Stimulated activated CD4-positive, alpha-beta T cell treated with anti-CD3 and anti-CD28 coated beads, Interleukin-4, amount 100 ng/mL, for 24 hours (primary cell): Measurements from ENCODE around the gene PHKA2.

ENCODE experiments used
- DNase-seq: peaks from one replicate; pipeline ENCODE4 v3.0.0-alpha.2; 2020

PHKA2 gene

DNA sequence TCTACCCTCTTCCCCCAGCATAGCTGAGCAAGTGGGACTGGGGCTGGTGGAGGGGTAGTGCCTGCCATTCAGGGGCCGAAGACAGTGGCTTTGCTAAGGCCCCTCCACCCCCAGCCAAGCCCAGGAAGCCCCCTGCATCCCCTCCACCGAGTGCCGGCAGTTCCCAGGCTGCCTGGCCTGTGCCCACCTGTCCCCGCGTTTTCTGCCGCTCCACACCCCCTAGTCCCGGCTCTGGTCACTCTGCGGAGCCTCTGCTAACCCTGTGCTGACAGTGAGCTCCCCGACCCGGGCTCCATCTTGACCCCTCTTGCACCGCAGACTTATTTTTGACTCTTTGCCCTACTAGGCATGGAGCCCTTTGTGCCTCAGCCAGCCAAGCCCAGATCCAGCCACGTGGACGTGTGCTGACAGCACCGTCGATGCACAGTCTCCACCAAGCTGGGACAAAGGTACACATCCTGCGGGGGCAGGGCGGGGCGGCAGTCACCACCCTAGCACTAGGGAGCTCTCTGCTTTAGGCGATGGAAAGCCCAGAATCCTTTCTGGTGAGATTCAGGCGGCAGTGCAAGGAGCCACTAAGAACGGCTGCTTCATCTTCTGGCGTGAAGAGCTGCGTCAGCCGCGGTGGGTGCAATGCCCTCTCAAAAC lies 96.6 kb downstream of the PHKA2 start:
- DNase-seq = no peak

DNA sequence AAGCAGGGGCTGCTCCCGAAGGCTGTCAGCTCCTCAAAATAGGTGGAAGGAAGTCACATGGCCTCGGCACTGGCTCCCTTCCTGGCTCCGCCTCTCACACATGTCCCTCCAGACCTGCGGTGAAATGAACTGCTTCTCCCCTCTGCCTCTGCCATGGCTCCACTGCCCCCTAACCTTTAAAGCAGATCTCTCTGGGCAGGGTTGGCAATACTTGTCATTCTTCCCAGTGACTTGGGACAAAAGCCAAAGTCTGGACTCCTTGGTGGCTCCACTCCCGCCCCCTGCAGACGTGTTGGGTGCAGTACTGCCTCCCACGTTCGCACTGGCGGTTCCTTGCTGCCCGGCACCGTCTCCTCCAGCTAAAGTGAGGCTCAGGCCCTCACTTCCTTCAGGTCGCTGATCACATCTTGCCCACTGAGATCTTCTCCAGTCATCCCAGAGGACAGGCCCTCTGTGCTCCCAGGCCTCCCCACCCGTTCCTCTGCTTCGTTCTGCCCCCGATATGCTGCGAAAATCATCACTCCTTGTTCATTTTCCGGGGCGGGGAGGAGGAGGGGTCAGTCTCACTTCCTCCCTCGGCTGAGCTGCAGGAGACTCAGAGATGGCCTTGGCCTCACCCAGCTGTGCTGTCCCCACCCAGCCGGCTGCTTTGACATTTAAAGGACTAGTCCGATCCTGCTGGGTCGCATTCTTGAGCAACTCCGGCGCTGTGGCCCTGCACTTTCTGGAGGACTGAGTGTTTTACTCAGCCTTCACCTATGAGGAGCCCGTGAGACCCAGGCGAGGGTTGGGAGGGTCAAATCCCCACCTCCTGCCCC lies 97.4 kb downstream of the PHKA2 start:
- peak; percentile 51 for DNase-seq

DNA sequence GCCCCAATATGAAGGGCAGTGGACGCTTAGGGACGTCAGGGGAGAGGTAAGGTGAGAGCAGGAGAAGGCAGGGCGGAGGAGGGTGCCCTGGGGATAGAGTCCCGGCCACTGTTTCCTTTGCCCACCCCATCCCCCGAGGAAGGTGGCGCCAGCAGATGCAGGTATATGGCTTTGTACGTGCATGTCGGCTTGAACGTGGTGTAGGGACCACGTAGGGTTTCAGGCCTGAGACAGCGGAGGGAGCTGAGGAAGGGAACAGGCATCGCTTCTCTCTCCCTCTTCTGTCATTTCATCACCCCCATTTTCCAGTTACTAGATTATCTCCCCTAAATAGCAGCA lies 97.9 kb downstream of the PHKA2 start:
- DNase-seq = no peak

DNA sequence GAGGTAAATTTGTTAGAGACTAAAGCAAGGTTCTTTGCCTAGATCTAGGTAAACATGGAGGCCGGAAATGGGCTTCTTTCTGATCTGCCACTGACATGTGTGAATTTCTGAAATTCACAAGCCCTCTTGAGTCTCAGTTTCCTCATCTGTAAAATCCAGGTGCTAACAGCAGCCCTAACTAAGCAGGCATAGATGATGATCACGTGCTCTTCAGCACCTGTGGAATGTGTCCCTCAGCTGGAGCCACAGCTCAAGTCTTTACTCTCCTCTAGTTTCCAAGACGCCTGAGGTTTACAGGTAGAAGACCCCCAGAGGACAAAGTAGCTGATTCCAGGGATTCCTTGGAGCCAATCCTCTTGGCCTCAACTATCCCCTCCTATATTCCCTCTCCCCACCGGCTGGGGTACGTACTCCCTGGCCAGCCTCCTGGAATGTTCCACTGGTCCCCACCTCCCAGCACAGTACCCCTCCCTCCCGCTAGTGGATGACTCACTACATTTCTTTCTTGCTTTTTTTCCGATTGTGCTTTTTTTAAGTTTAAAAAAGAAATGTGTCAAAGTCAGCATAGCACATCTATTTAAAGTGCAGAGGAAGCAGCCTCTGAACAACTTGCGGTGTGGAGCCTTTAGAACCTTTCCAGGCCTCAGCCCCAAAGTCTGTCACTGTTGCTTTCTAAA lies 98.4 kb downstream of the PHKA2 start:
- DNase-seq = peak; percentile 4

DNA sequence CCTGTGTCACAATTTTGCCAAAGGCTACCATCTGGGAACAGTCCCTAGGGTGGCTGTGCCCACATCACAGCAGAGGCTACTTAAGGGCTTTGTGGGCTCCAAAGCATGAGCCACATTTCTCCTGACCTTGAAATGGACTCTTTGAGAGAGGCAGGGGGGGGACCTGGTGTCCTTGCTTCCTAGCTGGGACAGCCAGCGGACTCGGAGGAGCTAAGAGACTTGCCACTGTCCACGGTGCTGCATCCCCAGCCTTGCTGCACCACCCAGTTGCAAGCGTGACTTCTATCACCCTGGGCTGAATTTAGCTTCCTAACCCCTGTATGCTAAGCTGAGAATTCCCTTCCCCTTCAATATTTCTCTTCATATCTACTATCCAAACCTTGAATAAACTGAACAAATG lies 99.0 kb downstream of the PHKA2 start:
- DNase-seq = no peak

DNA sequence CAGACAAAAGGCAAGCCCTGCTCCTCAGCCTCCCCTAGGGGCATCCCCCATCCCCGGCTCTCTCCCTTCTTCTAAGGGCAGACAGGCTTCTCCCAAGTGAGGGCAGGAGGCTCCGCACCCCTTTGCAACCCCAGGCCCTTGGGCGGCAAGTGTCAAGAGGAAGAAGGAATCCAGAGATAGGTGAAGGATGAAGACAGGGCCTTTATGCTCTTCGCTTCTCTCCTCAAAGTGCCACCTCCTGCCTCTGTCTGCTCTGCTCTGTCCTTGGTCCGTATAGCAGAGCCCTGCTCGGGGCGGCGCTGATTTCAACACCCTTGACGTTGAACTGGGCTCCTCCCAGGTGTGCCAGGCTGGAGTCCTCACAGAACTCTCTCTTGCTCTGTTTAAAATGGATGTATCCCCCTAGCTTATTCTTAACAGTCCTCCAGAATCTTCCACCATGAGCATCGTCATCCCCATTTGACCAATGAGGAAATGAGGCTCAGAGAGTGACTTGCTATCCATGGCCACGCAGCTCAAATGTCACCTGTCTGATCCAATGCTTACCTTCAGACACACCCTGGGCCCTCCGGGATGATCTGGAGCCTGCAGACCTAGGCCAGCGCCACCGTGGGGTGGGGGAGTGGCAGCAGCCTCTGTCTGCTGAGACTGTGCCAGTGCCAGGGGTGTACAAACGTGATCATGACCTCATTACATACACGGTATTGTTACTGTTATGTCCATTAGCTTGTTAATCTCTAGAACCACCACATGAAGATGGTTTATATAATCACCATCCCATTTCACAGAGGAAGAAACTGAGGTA lies 99.8 kb downstream of the PHKA2 start:
- DNase-seq = no peak

DNA sequence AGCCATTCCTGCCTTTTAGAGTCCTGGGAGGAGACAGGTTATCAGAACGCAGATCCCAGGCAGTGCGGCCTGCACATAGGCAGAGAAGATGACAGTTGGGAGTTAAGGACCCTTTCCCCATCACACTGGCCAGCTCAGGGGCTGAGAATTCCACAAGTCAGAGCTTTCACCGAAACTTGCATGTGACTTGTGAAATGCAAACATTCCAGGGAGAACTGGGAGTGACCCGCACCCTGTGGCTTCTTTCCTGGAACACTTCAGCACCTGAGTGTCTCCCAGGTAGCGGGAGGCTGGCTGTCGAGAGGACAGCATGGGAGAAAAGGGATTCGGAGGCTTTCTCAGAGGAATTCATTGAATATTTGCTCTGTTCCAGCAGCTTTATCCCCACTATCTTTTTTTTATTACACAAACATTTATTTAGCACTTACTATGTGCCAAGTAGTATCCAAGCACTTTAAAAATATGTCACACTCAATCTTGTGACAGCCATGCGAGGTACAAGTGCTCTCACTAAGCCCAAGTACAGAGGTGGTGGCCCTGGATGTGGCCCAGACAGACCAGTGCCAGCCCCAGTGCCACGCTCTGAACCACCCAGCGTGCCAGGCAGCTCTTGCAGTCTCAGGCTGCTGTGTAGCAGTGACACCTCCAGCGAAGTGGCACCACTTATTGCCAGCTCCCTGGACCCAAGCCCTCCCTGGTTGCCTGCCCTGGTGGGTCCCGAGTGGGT lies 100.5 kb downstream of the PHKA2 start:
- no peak for DNase-seq

DNA sequence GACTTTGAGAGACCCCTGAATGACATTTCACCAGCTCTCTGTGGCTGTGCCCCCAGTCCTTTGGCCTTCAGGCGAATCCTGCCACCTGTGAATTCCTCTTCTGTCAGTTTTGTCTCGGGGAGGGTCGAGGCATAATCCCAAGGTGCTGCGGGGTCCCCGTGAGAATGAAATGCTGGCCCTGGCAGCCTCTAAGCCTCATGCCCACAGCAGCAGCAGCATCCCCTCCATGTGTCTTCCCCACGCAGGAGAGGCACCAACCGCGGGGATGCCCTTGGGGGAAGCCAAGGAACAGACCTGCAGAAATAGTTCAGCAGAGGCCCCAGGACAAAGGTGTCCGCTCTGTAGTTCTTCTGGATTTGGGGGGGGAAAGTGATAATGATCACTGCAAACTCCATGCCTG lies 104.8 kb downstream of the PHKA2 start:
- DNase-seq = no peak

DNA sequence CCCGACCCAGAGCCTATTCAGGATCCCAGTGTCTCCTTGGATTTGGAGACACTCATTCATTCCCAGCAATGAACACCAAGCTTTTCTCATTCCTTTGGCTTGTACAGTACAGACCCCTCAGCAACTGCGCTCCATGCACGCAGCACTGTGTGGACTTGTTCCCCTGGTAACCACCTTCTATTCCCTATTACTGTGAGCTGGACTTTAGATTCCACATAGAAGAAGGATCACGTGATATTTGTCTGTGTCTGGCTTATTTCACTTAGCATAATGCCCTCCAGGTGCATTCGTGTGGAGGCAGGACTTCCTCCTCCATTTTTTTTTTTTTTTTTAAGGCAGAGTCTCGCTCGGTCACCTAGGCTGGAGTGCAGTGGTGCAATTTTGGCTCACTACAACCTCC lies 106.4 kb downstream of the PHKA2 start:
- DNase-seq = no peak

DNA sequence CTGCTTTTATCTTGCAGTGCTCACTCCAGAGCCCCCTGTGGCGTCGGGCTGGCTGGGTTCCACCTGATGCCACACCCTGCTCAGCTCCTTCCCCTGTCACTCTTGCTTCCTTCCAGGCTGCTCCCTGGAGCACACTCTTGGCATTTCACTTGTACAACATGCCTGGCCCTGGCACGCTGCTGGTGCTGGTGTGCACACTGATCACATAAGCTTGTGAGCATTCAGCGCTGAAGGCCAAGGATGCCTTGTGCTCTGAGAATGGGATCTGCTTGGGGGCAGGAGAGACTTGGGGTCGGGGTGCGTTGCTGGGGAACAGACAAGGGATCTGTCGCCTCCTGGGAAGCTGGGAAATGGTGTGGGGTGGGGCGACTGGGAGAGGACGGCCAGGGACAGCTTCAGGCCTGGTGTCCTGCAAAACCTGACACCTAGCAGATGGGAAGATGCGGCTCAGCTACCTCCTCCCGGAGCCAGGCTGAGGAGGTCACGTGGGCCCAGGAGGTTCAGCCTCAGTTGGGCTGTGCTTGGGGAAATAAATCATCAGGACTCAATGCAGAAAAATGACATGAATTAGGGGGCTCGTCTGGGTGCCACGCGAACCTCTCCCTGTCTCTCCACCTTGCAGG lies 108.5 kb downstream of the PHKA2 start:
- no peak for DNase-seq

DNA sequence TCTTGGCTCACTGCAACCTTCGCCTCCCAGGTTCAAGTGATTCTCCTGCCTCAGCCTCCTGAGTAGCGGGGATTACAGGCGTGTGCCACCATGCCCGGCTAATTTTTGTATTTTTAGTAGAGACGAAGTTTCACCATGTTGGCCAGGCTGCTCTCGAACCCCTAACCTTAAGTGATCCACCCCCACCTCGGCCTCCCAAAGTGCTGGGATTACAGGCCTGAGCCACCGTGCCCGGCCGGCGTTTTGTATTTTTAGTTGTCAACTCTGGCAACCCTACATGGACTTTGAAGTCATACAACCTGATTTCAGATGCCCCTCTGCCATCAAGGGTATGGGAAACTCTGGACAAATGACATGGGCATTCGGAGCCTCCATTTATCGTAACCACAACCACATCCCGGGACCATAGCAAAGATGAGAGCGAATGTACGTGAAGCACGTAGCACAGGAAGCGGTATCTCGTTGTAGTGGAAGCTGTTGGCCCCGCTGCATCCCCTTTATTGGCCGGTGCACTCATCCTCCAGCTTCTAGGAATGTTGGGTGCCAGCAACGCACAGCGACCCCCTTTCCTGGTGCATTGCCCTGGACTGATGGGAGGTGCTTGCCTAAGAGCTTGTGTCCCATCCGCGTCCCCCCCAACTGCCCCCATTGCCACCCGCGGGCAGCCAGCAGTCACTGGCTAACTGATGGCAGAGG lies 109.2 kb downstream of the PHKA2 start:
- DNase-seq = no peak

DNA sequence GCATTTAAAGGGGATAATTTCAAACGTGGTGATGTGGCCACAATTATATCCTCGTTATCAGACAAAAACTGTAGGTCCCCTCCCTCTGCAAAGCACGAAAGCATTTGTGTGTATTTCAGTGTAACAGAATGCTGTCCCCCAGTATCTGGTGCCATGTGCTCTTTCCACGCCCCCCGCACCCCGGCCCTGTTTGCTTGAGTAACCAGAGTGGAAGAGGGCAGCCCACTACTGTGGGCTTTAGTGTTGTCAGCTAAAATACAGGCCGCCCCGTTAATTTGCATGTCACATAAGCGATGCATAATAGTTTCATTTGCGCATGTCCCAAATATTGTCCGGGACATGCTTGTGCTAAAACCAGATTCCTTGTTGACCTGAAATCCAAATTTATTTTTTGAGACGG lies 110.1 kb downstream of the PHKA2 start:
- no peak for DNase-seq

DNA sequence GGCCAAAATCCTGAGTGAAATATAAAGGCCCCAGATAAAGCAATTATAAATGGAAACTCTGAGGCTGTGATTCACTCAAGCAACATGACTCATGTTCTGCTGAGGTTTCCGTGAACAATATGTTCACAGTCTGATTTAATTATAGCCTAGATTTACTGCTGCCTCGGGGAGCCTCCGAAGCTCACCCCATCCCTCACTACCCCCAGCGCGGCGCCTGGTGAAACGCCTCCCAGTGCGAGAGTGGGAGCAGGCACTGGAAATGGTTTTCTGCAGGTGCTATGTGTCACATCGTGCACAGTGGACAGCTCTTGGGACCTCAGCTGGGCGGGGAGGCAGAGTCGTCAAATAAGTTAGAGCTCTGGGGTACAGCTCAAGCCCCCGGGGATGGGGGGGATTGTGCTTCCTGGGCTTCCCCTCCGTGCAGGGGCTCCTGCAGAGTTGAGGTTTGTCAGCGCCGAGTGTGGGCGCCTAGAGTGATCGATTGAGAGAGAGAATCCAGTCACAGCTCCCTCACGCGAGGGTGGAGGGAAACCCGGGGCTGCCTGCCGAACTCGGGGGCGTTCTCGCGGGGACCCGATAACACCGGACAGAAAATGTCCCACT lies 110.6 kb downstream of the PHKA2 start:
- peak; percentile 9 for DNase-seq

DNA sequence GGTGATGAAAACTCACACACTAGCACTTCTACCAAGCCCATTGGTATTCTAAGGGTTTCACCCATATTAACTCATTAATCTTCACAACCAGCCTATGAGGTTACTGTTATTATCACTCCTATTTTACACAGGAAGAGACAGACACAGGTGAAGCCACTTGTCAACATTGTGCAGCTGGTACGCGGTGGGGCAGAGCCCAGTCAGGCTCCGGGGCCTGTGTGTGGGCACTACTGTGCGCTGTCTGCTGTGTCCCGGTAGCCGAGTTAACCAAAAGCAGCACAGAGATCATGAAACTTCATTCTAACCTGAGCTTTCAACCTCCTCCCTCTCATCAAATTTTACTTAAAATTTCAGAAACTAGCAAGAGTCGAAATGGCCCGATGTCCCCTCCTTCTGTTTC lies 111.3 kb downstream of the PHKA2 start:
- DNase-seq = no peak

DNA sequence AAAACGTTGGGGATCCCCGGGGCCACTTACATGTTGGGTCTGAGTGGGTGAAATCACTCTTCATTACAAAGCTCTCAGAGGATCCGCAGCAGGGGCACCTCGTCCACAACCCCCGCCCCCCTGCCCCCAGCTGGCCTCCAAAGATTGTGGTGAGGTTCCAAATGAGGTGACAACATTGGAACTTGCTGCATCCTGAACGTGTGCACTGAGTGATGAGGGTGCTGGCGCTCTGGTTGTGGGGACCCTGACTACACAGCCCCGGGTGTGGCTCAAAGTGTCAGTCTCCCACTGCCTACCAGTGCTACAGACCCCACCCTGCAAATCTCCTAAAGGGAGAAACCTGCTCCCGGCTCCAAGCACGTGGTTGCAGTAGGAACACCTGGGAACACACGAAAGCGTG lies 111.9 kb downstream of the PHKA2 start:
- no peak for DNase-seq

DNA sequence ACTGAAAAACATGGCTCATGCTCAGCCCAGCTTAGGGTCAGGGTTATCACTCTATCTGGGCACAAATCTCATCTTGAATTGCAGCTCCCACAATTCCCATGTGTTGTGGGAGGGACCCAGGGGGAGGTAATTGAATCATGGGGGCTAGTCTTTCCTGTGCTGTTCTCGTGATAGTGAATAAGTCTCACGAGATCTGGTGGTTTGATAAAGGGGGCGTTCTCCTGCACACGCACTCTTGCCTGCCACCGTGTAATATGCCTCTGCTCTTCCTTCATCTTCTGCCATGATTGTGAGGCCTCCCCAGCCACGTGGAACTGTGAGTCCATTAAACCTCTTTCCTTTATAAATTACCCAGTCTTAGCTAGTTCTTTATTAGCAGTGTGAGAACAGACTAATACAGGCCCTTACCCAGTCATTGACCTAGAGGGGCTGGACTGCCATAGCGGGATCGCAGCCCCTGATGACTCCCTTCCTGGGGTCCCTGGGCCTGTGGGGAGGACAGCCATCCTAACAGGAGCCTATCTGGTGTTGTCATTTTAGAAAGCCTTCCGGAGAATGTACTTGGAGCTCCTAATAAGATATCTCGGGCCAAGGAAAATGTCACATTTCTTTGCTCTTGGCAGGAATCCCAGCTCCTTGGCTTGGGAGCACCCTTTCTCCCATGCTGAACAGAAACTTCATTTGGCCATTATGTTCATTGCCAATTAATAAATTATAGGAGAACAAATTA lies 112.6 kb downstream of the PHKA2 start:
- no peak for DNase-seq

DNA sequence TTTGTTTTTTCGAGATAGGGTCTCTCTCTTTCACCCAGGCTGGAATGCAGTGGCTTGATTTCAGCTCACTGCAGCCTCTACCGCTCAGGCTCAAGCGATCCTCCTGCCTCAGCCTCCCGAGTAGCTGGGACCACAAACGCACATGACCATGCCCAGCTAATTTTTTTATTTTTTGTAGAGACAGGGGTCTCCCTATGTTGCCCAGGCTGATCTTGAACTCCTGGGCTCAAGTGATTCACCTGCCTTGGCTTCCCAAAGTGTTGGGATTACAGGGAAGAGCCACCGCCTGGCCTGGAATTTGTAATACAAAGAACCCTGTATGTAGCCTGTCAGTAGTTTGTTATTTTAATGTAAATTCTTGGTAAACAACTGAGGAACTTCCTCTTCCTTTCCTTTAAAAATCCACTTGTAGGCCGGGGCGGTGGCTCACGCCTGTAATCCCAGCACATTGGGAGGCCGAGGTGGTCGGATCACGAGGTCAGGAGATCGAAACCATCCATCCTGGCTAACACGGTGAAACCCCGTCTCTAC lies 119.5 kb downstream of the PHKA2 start:
- DNase-seq = no peak

DNA sequence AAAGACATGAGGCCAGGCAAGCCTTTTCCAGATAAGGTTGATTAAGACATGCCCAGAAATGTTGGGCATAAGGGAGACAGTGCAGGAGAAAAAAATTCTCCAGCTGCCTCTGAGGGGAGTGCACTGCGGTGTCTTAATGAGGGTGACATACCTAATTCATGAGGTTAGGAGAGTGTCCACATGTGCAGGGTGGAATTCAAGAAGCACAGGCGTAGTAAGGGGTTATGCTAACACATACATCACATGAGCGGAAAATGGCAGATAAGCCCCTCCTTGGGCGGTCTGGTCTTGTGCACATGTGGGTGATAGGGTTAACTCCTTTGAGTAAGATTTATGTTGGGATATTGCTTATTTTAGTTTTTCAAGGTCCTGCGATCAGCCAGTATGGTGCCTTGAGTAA lies 122.4 kb downstream of the PHKA2 start:
- no peak for DNase-seq

DNA sequence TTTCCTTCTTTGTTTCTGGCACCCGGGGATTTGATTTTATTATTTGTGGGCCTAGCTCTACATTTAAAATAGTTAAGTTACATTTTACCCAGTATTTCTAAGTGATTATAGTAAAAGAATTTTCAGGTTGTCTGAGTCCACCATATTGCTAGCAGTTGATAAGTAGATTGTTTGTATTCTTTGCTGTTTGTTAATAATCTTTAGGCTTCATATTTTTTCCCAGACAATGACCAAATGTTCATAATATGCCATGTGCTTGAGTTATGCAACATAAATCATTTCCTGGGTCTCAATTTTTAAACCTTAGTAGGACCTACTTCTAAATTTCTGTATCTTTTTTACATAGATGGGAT lies 127.3 kb downstream of the PHKA2 start:
- DNase-seq = no peak

DNA sequence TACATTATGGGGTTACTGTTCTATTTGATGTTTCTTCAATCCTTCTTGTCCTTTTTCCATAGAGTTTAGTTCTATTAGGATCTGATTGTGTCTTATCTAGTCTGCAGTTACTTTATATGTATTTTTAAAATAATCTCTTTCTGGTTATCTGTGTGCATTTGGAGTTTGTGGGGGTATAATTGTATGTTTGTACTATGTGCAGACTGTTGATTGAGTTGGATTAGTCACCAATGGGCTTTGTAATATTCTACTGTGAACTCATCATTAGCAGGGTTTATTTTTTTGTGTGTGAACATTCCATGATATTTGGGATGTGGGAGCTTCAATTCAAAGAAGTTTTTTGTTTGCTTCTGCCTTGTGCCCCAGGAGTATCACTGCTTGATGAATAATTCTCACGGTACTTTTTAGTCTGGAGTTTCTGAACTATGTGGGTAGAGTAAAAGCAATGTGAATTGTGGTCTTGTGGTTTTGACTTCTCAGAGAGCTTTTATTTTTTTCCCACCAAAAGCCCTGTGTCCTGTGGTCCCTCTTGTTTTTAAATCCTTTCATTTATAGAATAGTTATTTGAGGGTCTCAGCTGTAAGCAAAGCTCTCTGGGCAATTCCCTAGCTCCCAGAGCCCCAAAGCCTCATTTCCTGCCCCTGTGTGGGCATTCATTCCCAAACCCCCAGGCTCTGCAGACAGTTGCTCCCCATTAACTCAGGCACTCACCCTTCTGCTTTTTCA lies 127.8 kb downstream of the PHKA2 start:
- no peak for DNase-seq
